ENCODE measurements around the gene SHROOM3.
A peak's percentile ranks its signal among the peaks of the same experiment; 100 is the strongest.

SHROOM3 gene

GRCh38 chr4:76729460-76729859 lies 294.4 kb downstream of the SHROOM3 start:
- no peak for DNase-seq

GRCh38 chr4:76729980-76730379 lies 295.0 kb downstream of the SHROOM3 start:
- no peak for DNase-seq

GRCh38 chr4:76732246-76732645 lies 297.2 kb downstream of the SHROOM3 start:
- no peak for DNase-seq

- no peak for DNase-seq
These were observed 298.2 kb downstream of the SHROOM3 start for GRCh38 chr4:76733068-76733771.

- DNase-seq, result no peak
These were observed 301.4 kb downstream of the SHROOM3 start for GRCh38 chr4:76736414-76736813.

GRCh38 chr4:76737180-76737579 lies 302.2 kb downstream of the SHROOM3 start:
- DNase-seq, result no peak

GRCh38 chr4:76737771-76738085 lies 302.7 kb downstream of the SHROOM3 start:
- DNase-seq, result no peak

- peak; percentile 48 for DNase-seq
These were observed 303.3 kb downstream of the SHROOM3 start for GRCh38 chr4:76738086-76738931.

GRCh38 chr4:76740192-76740591 lies 305.2 kb downstream of the SHROOM3 start:
- DNase-seq, result no peak

GRCh38 chr4:76740866-76741662 lies 306.0 kb downstream of the SHROOM3 start:
- DNase-seq, result no peak

- no peak for DNase-seq
These were observed 306.6 kb downstream of the SHROOM3 start for GRCh38 chr4:76741663-76742020.

GRCh38 chr4:76744241-76744921 lies 309.4 kb downstream of the SHROOM3 start:
- DNase-seq, result no peak

GRCh38 chr4:76745240-76745639 lies 310.2 kb downstream of the SHROOM3 start:
- DNase-seq, result no peak

- no peak for DNase-seq
These were observed 312.5 kb downstream of the SHROOM3 start for GRCh38 chr4:76747563-76747962.

GRCh38 chr4:76748649-76749048 lies 313.6 kb downstream of the SHROOM3 start:
- peak; percentile 80 for DNase-seq

- DNase-seq, result no peak
These were observed 314.3 kb downstream of the SHROOM3 start for GRCh38 chr4:76749355-76749754.

- no peak for DNase-seq
These were observed 315.7 kb downstream of the SHROOM3 start for GRCh38 chr4:76750716-76751115.

- no peak for DNase-seq
These were observed 316.7 kb downstream of the SHROOM3 start for GRCh38 chr4:76751612-76752343.

- DNase-seq, result peak; percentile 44
These were observed 318.0 kb downstream of the SHROOM3 start for GRCh38 chr4:76752861-76753501.

- peak; percentile 38 for DNase-seq
These were observed 318.8 kb downstream of the SHROOM3 start for GRCh38 chr4:76753814-76754213.

GRCh38 chr4:76754439-76754838 lies 319.4 kb downstream of the SHROOM3 start:
- no peak for DNase-seq

- no peak for DNase-seq
These were observed 320.7 kb downstream of the SHROOM3 start for GRCh38 chr4:76755756-76756155.

Data from eye (tissue), 1 donor.